ENCODE results near the gene NCBP3.
A peak's percentile ranks its signal among the peaks of the same experiment; 100 is the strongest.
"Not testable (repeated sequence)": the region's sequence is repeated elsewhere in the genome, so short reads cannot be mapped to it uniquely, and the experiment has no call there.

Gene NCBP3

GRCh38 chr17:3857261-3858105 is 11.4 kb upstream of the NCBP3 start:
- no peak overlapping the region for H2BK120ac ChIP-seq (ENCODE audit: low read depth, low read length)

DNA sequence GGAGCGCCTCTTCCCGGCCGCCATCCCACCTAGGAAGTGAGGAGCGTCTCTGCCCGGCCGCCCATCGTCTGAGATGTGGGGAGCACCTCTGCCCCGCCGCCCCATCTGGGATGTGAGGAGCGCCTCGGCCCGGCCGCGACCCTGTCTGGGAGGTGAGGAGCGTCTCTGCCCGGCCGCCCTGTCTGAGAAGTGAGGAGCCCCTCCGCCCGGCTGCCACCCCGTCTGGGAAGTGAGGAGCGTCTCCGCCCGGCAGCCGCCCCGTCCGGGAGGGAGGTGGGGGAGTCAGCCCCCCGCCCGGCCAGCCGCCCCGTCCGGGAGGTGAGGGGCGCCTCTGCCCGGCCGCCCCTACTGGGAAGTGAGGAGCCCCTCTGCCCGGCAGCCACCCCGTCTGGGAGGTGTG is 8.2 kb upstream of the NCBP3 start:
- not testable (repeated sequence) for H2BK12ac ChIP-seq (ENCODE audit: low read length in 2 of 2); H3K4me1 ChIP-seq (ENCODE audit: control insufficient read depth, insufficient read depth, low read depth, low read length); H3K79me1 ChIP-seq (replicated peaks; ENCODE audit: low read length, poor library complexity, severe bottlenecking); H2AFZ ChIP-seq (ENCODE audit: low read depth, low read length); H3K4me2 ChIP-seq (ENCODE audit: low read length, poor library complexity, severe bottlenecking); H3K14ac ChIP-seq (ENCODE audit: low read length in 2 of 2); H2BK120ac ChIP-seq (ENCODE audit: low read depth, low read length); H4K8ac ChIP-seq (ENCODE audit: low read length); H2BK5ac ChIP-seq (ENCODE audit: low read depth, low read length, poor library complexity, severe bottlenecking); H4K91ac ChIP-seq (ENCODE audit: low read length); H3K23ac ChIP-seq (ENCODE audit: low read length in 2 of 2); H3K4me3 ChIP-seq (ENCODE audit: insufficient read depth in 1 of 2, low read depth in 1 of 2, low read length in 2 of 2); H3K18ac ChIP-seq (ENCODE audit: low read depth in 1 of 2, low read length in 2 of 2); H3K9ac ChIP-seq (ENCODE audit: low read length); H3K36me3 ChIP-seq (ENCODE audit: control insufficient read depth in 1 of 2, insufficient read depth in 2 of 2, low read depth in 1 of 2, low read length in 2 of 2); H3K4ac ChIP-seq (ENCODE audit: low read depth in 1 of 2, low read length in 2 of 2); DNase-seq; H2BK15ac ChIP-seq (ENCODE audit: low read depth, poor library complexity, severe bottlenecking); H3K9me3 ChIP-seq (ENCODE audit: control insufficient read depth, low read length); H2AK5ac ChIP-seq (ENCODE audit: low read length, severe bottlenecking); H3K27ac ChIP-seq (ENCODE audit: low read length, poor library complexity, severe bottlenecking)
- peaks cover 9 to 30% of the 10 kb centered on the region in 2 experiments for H3K27me3 ChIP-seq (ENCODE audit: control insufficient read depth in 1 of 2, insufficient read depth in 1 of 2, low read length in 2 of 2)
- WGBS, result 100% methylated on average over 1 of the region's 36 CpGs

More at GRCh38 chr17:3857261-3858105, 11.4 kb upstream of the NCBP3 start:
- Histone ChIP-seq H3K4me2 (ENCODE audit: low read length, poor library complexity, severe bottlenecking) (no peak overlapping the region), H3K27me3 (ENCODE audit: control insufficient read depth in 1 of 2, insufficient read depth in 1 of 2, low read length in 2 of 2) (peaks cover 0 to 14% of the 10 kb centered on the region in 2 experiments), H2AFZ (ENCODE audit: low read depth, low read length) (no peak overlapping the region), H3K27ac (ENCODE audit: low read length, poor library complexity, severe bottlenecking) (no peak overlapping the region), H3K4me1 (ENCODE audit: control insufficient read depth, insufficient read depth, low read depth, low read length) (peaks cover 4% of the 10 kb centered on the region), H3K4ac (ENCODE audit: low read depth in 1 of 2, low read length in 2 of 2) (no peak overlapping the region), H4K8ac (ENCODE audit: low read length) (no peak overlapping the region), H2BK5ac (ENCODE audit: low read depth, low read length, poor library complexity, severe bottlenecking) (no peak overlapping the region), H3K18ac (ENCODE audit: low read depth in 1 of 2, low read length in 2 of 2) (no peak overlapping the region), H3K9ac (ENCODE audit: low read length) (no peak overlapping the region), H3K4me3 (ENCODE audit: insufficient read depth in 1 of 2, low read depth in 1 of 2, low read length in 2 of 2) (no peak overlapping the region), H3K14ac (ENCODE audit: low read length in 2 of 2) (no peak overlapping the region), H2AK5ac (ENCODE audit: low read length, severe bottlenecking) (no peak overlapping the region), H2BK12ac (ENCODE audit: low read length in 2 of 2) (no peak overlapping the region), H3K79me1 (replicated peaks; ENCODE audit: low read length, poor library complexity, severe bottlenecking) (no peaks in the 10 kb centered on the region), H3K9me3 (ENCODE audit: control insufficient read depth, low read length) (no peaks in the 10 kb centered on the region), H3K23ac (ENCODE audit: low read length in 2 of 2) (no peak overlapping the region), H4K91ac (ENCODE audit: low read length) (no peak overlapping the region), H2BK15ac (ENCODE audit: low read depth, poor library complexity, severe bottlenecking) (no peak overlapping the region), H3K36me3 (ENCODE audit: control insufficient read depth in 1 of 2, insufficient read depth in 2 of 2, low read depth in 1 of 2, low read length in 2 of 2) (peaks cover 20 to 22% of the 10 kb centered on the region in 2 experiments)
- 87% methylated on average over 16 of the region's 16 CpGs for WGBS
- no peak for DNase-seq

- no peak for DNase-seq
- H3K4ac ChIP-seq (ENCODE audit: low read depth in 1 of 2, low read length in 2 of 2), result no peak overlapping the region
- H3K4me2 ChIP-seq (ENCODE audit: low read length, poor library complexity, severe bottlenecking), result no peak overlapping the region
- WGBS, result 84% methylated on average over 10 of the region's 10 CpGs
- H2BK5ac ChIP-seq (ENCODE audit: low read depth, low read length, poor library complexity, severe bottlenecking), result no peak overlapping the region
- no peak overlapping the region for H2AFZ ChIP-seq (ENCODE audit: low read depth, low read length)
- H3K9ac ChIP-seq (ENCODE audit: low read length), result no peak overlapping the region
- peaks cover 6% of the 10 kb centered on the region for H3K4me1 ChIP-seq (ENCODE audit: control insufficient read depth, insufficient read depth, low read depth, low read length)
- H2BK12ac ChIP-seq (ENCODE audit: low read length in 2 of 2), result no peak overlapping the region
- H2BK15ac ChIP-seq (ENCODE audit: low read depth, poor library complexity, severe bottlenecking), result no peak overlapping the region
- H2AK5ac ChIP-seq (ENCODE audit: low read length, severe bottlenecking), result no peak overlapping the region
- H3K9me3 ChIP-seq (ENCODE audit: control insufficient read depth, low read length), result no peaks in the 10 kb centered on the region
- H4K8ac ChIP-seq (ENCODE audit: low read length), result no peak overlapping the region
- peaks cover 9 to 29% of the 10 kb centered on the region in 2 experiments for H3K27me3 ChIP-seq (ENCODE audit: control insufficient read depth in 1 of 2, insufficient read depth in 1 of 2, low read length in 2 of 2)
- no peak overlapping the region for H3K18ac ChIP-seq (ENCODE audit: low read depth in 1 of 2, low read length in 2 of 2)
- no peak overlapping the region for H3K27ac ChIP-seq (ENCODE audit: low read length, poor library complexity, severe bottlenecking)
- no peak overlapping the region for H4K91ac ChIP-seq (ENCODE audit: low read length)
- H3K14ac ChIP-seq (ENCODE audit: low read length in 2 of 2), result no peak overlapping the region
- H3K79me1 ChIP-seq (replicated peaks; ENCODE audit: low read length, poor library complexity, severe bottlenecking), result no peaks in the 10 kb centered on the region
- no peak overlapping the region for H3K4me3 ChIP-seq (ENCODE audit: insufficient read depth in 1 of 2, low read depth in 1 of 2, low read length in 2 of 2)
- no peak overlapping the region for H3K23ac ChIP-seq (ENCODE audit: low read length in 2 of 2)
- no peak overlapping the region for H2BK120ac ChIP-seq (ENCODE audit: low read depth, low read length)
- no peaks in the 10 kb centered on the region for H3K36me3 ChIP-seq (ENCODE audit: control insufficient read depth in 1 of 2, insufficient read depth in 2 of 2, low read depth in 1 of 2, low read length in 2 of 2)
Measured at GRCh38 chr17:3852561-3852960, 6.5 kb upstream of the NCBP3 start.

DNA sequence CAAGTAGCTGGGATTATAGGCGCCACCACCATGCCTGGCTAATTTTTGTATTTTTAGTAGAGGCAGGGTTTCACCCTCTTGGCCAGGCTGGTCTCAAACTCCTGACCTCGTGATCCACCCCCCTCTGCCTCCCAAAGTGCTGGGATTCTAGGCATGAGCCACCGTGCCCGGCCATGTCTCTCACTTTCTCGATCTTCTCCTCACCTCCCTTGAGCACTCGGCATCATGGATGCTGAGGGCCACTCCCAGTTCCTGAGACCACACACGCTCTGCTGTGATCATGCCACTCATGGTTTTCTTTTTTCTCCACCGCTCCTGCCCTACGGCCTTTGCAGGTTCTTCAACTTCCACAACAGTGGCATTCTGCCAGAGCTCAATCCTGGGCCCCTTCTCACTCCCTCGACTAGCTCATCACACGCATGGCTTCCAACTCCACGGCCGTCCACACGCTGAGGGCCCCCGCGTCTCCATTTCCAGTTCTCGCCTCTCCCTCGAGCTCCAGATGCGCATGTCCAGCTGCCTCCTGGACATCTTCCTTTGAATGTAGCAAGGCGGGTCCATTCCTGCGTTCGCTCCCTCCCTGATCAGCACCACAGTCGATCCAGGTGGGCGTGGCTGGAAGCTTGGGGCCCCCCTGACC is 5.5 kb upstream of the NCBP3 start:
- Histone ChIP-seq H3K27ac (ENCODE audit: low read length, poor library complexity, severe bottlenecking) (no peak overlapping the region), H2AFZ (ENCODE audit: low read depth, low read length) (no peak overlapping the region), H2AK5ac (ENCODE audit: low read length, severe bottlenecking) (no peak overlapping the region), H3K79me1 (replicated peaks; ENCODE audit: low read length, poor library complexity, severe bottlenecking) (no peaks in the 10 kb centered on the region), H3K4ac (ENCODE audit: low read depth in 1 of 2, low read length in 2 of 2) (no peak overlapping the region), H3K4me2 (ENCODE audit: low read length, poor library complexity, severe bottlenecking) (no peak overlapping the region), H4K91ac (ENCODE audit: low read length) (peak overlapping the region; percentile 19), H3K4me3 (ENCODE audit: insufficient read depth in 1 of 2, low read depth in 1 of 2, low read length in 2 of 2) (no peak overlapping the region), H3K27me3 (ENCODE audit: control insufficient read depth in 1 of 2, insufficient read depth in 1 of 2, low read length in 2 of 2) (peaks cover 9 to 21% of the 10 kb centered on the region in 2 experiments), H3K23ac (ENCODE audit: low read length in 2 of 2) (no peak overlapping the region), H3K18ac (ENCODE audit: low read depth in 1 of 2, low read length in 2 of 2) (no peak overlapping the region), H2BK120ac (ENCODE audit: low read depth, low read length) (no peak overlapping the region), H3K9ac (ENCODE audit: low read length) (no peak overlapping the region), H3K9me3 (ENCODE audit: control insufficient read depth, low read length) (no peaks in the 10 kb centered on the region), H3K4me1 (ENCODE audit: control insufficient read depth, insufficient read depth, low read depth, low read length) (peaks cover 3% of the 10 kb centered on the region), H3K36me3 (ENCODE audit: control insufficient read depth in 1 of 2, insufficient read depth in 2 of 2, low read depth in 1 of 2, low read length in 2 of 2) (no peaks in the 10 kb centered on the region), H2BK5ac (ENCODE audit: low read depth, low read length, poor library complexity, severe bottlenecking) (no peak overlapping the region), H2BK12ac (ENCODE audit: low read length in 2 of 2) (no peak overlapping the region), H4K8ac (ENCODE audit: low read length) (no peak overlapping the region), H3K14ac (ENCODE audit: low read length in 2 of 2) (no peak overlapping the region), H2BK15ac (ENCODE audit: low read depth, poor library complexity, severe bottlenecking) (no peak overlapping the region)
- DNase-seq, result no peak
- 87% methylated on average over 24 of the region's 24 CpGs for WGBS
